ENCODE results near the gene GRB10.
A peak's percentile ranks its signal among the peaks of the same experiment; 100 is the strongest.

GRCh38 chr7:50657341-50657873, 125.3 kb downstream of the GRB10 start:
- TF ChIP-seq CTCF (IDR thresholded peaks at IDR 0.05) (peak in 1 of 3 experiments; percentile 36), EP300 (IDR thresholded peaks at IDR 0.05) (peak; percentile 97)
